ENCODE measurements around the gene MYO9A.

DNA sequence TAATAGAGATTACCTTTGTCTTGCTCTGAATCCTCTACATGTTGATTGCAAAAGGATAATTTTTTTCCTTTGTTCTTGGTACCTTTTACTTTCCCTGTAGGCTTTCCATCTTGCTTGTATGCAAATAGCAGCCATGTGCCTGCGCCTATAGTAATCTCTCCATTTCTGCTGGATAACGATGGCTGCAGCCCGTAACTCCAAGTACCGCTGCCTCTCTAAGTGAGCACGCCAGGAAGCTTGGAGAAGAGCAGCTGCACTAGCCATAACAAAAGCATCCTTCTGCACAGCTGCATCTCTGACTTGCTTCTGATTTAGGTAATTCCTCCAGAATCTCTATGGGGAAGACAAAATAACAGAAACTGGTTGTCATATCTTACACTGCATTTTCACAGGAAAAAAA, 218.3 kb downstream of the MYO9A start:
- TF ChIP-seq, protein P1, sequence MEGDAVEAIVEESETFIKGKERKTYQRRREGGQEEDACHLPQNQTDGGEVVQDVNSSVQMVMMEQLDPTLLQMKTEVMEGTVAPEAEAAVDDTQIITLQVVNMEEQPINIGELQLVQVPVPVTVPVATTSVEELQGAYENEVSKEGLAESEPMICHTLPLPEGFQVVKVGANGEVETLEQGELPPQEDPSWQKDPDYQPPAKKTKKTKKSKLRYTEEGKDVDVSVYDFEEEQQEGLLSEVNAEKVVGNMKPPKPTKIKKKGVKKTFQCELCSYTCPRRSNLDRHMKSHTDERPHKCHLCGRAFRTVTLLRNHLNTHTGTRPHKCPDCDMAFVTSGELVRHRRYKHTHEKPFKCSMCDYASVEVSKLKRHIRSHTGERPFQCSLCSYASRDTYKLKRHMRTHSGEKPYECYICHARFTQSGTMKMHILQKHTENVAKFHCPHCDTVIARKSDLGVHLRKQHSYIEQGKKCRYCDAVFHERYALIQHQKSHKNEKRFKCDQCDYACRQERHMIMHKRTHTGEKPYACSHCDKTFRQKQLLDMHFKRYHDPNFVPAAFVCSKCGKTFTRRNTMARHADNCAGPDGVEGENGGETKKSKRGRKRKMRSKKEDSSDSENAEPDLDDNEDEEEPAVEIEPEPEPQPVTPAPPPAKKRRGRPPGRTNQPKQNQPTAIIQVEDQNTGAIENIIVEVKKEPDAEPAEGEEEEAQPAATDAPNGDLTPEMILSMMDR (IDR thresholded peaks at IDR 0.05), result no peak
- no peak for TF ChIP-seq POLR2A (IDR thresholded peaks at IDR 0.05)

Data from heart left ventricle (tissue), 13 donors.